H9 (cell line): ENCODE measurements around the gene TESK2. TPM values are rescaled to one million over a fixed set of nuclear protein-coding genes. Genes with fewer than 3 reads are reported as not detected.

ENCODE experiments used
- DNase-seq: peaks from one replicate; pipeline ENCODE4 v3.0.0-alpha.2; 2017
- H2AFZ ChIP-seq: one replicate; pipeline ENCODE4 v1.6.1; 2013; ENCODE audit warnings: mild to moderate bottlenecking, low read length, control low read depth, moderate library complexity
- H2AK5ac ChIP-seq: 2 replicates; pipeline ENCODE4 v1.6.1; 2013; ENCODE audit warnings: low read length, control low read depth, mixed read lengths; ENCODE audit not compliant: insufficient read length
- H2BK120ac ChIP-seq: one replicate; pipeline ENCODE4 v1.6.1; 2013; ENCODE audit warnings: low read depth, mild to moderate bottlenecking, low read length, control low read depth, inconsistent platforms; ENCODE audit not compliant: poor library complexity, severe bottlenecking
- H2BK12ac ChIP-seq: 2 replicates; pipeline ENCODE4 v1.6.1; 2013; ENCODE audit warnings: low read length, control low read depth, mixed read lengths, low read depth; ENCODE audit not compliant: insufficient read length
- H2BK15ac ChIP-seq: 2 replicates; pipeline ENCODE4 v1.6.1; 2013; ENCODE audit warnings: low read depth, low read length, control low read depth
- H2BK20ac ChIP-seq: one replicate; pipeline ENCODE4 v1.6.1; 2013; ENCODE audit warnings: low read depth, mild to moderate bottlenecking, low read length, control low read depth, inconsistent platforms; ENCODE audit not compliant: poor library complexity, severe bottlenecking
- H2BK5ac ChIP-seq: 2 replicates; pipeline ENCODE4 v1.6.1; 2013; ENCODE audit warnings: low read length, control low read depth, mixed read lengths; ENCODE audit not compliant: insufficient read length
- H3K14ac ChIP-seq: 2 replicates; pipeline ENCODE4 v1.6.1; 2013; ENCODE audit warnings: low read length, control low read depth; ENCODE audit not compliant: insufficient read depth
- H3K18ac ChIP-seq: 2 replicates; pipeline ENCODE4 v1.6.1; 2013; ENCODE audit warnings: low read depth, mild to moderate bottlenecking, mixed read lengths, low read length, control low read depth; ENCODE audit not compliant: insufficient read length
- H3K23ac ChIP-seq: 2 replicates; pipeline ENCODE4 v1.6.1; 2013; ENCODE audit warnings: low read length, control low read depth, mixed read lengths, low read depth; ENCODE audit not compliant: insufficient read length
- H3K23me2 ChIP-seq: 2 replicates; pipeline ENCODE4 v1.6.1; 2013; ENCODE audit warnings: low read depth, mild to moderate bottlenecking, mixed read lengths, low read length, control low read depth; ENCODE audit not compliant: insufficient read length, poor library complexity, severe bottlenecking
- H3K27ac ChIP-seq: 2 replicates; pipeline ENCODE4 v1.5.1; 2013; ENCODE audit warnings: low read length, control low read depth, mixed read lengths, low read depth; ENCODE audit not compliant: insufficient read length
- H3K27me3 ChIP-seq: 2 replicates; pipeline ENCODE4 v1.6.1; 2013; ENCODE audit warnings: low read length, control low read depth, inconsistent platforms; ENCODE audit not compliant: insufficient read depth
- H3K4ac ChIP-seq: 2 replicates; pipeline ENCODE4 v1.6.1; 2013; ENCODE audit warnings: low read depth, mild to moderate bottlenecking, control low read depth, inconsistent platforms, low read length, moderate library complexity
- H3K4me1 ChIP-seq: 2 replicates; pipeline ENCODE4 v1.6.1; 2013; ENCODE audit warnings: low read length, control low read depth, inconsistent platforms; ENCODE audit not compliant: insufficient read depth
- H3K4me2 ChIP-seq: 2 replicates; pipeline ENCODE4 v1.6.1; 2013; ENCODE audit warnings: low read length, control low read depth, mixed read lengths; ENCODE audit not compliant: insufficient read length, insufficient read depth
- H3K56ac ChIP-seq: 2 replicates; pipeline ENCODE4 v1.6.1; 2013; ENCODE audit warnings: low read depth, mild to moderate bottlenecking, mixed read lengths, low read length, control low read depth; ENCODE audit not compliant: insufficient read length
- H3K79me1 ChIP-seq: 2 replicates; pipeline ENCODE4 v1.6.1; 2013; ENCODE audit warnings: low read depth, mild to moderate bottlenecking, moderate library complexity, low read length, control low read depth, inconsistent platforms; ENCODE audit not compliant: insufficient read depth, poor library complexity, severe bottlenecking
- H3K79me2 ChIP-seq: 2 replicates; pipeline ENCODE4 v1.6.1; 2013; ENCODE audit warnings: low read length, control low read depth, inconsistent platforms; ENCODE audit not compliant: insufficient read depth
- H3K9ac ChIP-seq: 2 replicates; pipeline ENCODE4 v1.6.1; 2013; ENCODE audit warnings: low read length, control low read depth, mixed read lengths; ENCODE audit not compliant: insufficient read length; ENCODE audit errors: extremely low read depth
- H3K9me3 ChIP-seq: one replicate; pipeline ENCODE4 v1.6.1; 2013; ENCODE audit warnings: low read depth, low read length, inconsistent platforms; ENCODE audit not compliant: control insufficient read depth
- H3T11ph ChIP-seq: one replicate; pipeline ENCODE4 v1.6.1; 2013; ENCODE audit warnings: mild to moderate bottlenecking, low read length, control low read depth, inconsistent platforms
- H4K20me1 ChIP-seq: one replicate; pipeline ENCODE4 v1.6.1; 2013; ENCODE audit not compliant: control insufficient read depth, insufficient read length, insufficient read depth
- H4K5ac ChIP-seq: 2 replicates; pipeline ENCODE4 v1.6.1; 2013; ENCODE audit warnings: low read depth, mild to moderate bottlenecking, mixed read lengths, low read length, control low read depth; ENCODE audit not compliant: insufficient read length
- H4K8ac ChIP-seq: replicated peaks from 2 replicates; pipeline ENCODE4 v1.6.1; 2013; ENCODE audit warnings: low read length, control low read depth, mixed read lengths, low read depth; ENCODE audit not compliant: insufficient read length
- H4K91ac ChIP-seq: 2 replicates; pipeline ENCODE4 v1.6.1; 2013; ENCODE audit warnings: low read depth, mild to moderate bottlenecking, moderate library complexity, mixed read lengths, low read length, control low read depth; ENCODE audit not compliant: insufficient read length
- H3K27ac Mint-ChIP-seq, 3 experiments: 2 replicates in 2 of 3; 3 replicates in 1 of 3; pipeline ENCODE4 v1.8.0; 2020 to 2021; ENCODE audit warnings: mixed read lengths in 3 of 3, mild to moderate bottlenecking in 1 of 3, moderate library complexity in 1 of 3
- H3K27me3 Mint-ChIP-seq: 2 replicates; pipeline ENCODE4 v1.8.0; 2021; ENCODE audit warnings: low read depth, mild to moderate bottlenecking, moderate library complexity, mixed read lengths
- H3K36me3 Mint-ChIP-seq, 3 experiments: 2 replicates in 2 of 3; 3 replicates in 1 of 3; pipeline ENCODE4 v1.8.0; 2020 to 2021; ENCODE audit warnings: low read depth in 3 of 3, mixed read lengths in 3 of 3; ENCODE audit not compliant: insufficient read depth in 1 of 3
- H3K4me1 Mint-ChIP-seq, 2 experiments: 2 replicates each; pipeline ENCODE4 v1.8.0; 2020; ENCODE audit warnings: mixed read lengths in 2 of 2
- H3K4me3 Mint-ChIP-seq, 2 experiments: 2 replicates in 1 of 2; 3 replicates in 1 of 2; pipeline ENCODE4 v1.8.0; 2020 to 2021; ENCODE audit warnings: mild to moderate bottlenecking in 2 of 2, mixed read lengths in 2 of 2, moderate library complexity in 1 of 2
- H3K9me3 Mint-ChIP-seq, 2 experiments: 2 replicates in 1 of 2; 3 replicates in 1 of 2; pipeline ENCODE4 v1.8.0; 2020; ENCODE audit warnings: mild to moderate bottlenecking in 2 of 2, mixed read lengths in 2 of 2, moderate library complexity in 1 of 2
- total RNA-seq: library from RNA; stranded (reverse); gene quantifications from 2 replicates; pipeline ENCODE4 v1.2.1, GENCODE V29; 2021
- TF ChIP-seq, protein P1 (sequence below): fragments of 200-600 bp; sonication (generic); conservative IDR thresholded peaks from 3 replicates; pipeline ENCODE4 v1.8.0; 2021; ENCODE audit warnings: antibody characterized with exemption, mild to moderate bottlenecking

Gene TESK2
- total RNA-seq, 1 experiment from 2014 or later = 7.2 TPM

DNA sequence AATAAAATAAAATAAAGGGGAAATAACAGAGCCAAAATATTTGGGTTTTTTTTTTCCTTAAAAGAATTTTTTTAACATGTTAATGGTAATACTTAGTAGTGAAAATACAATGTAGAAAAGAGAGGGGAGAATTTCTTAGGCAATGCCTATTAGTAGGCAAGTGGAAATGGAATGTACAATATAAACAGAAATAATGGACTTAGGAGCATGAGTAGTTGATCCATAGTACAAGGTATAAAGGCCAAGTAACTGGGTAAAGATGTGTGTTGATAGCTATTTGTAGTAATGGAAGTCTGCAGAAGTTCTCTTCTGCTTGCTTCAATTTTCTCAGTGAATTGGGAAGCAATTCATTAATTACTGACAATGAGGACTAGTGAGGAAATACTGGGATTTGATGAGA lies 34.4 kb downstream of the TESK2 start:
- Histone ChIP-seq H3K27ac (no peak overlapping the region), H4K91ac (no peak overlapping the region), H3K23ac (no peak overlapping the region), H2BK12ac (no peak overlapping the region), H3K9me3 (no peaks in the 10 kb centered on the region), H3K79me2 (no peaks in the 10 kb centered on the region), H2AFZ (no peak overlapping the region), H3K4me1 (no peaks in the 10 kb centered on the region; the same call in 1 of the 2 replicates), H3K4me2 (no peak overlapping the region), H4K20me1 (no peaks in the 10 kb centered on the region), H3K9ac (no peak overlapping the region), H2BK5ac (no peak overlapping the region), H2BK20ac (no peak overlapping the region), H4K5ac (no peak overlapping the region), H2BK15ac (no peak overlapping the region), H3K4ac (no peak overlapping the region), H3K56ac (no peak overlapping the region), H3K18ac (no peak overlapping the region), H3T11ph (no peak overlapping the region), H3K79me1 (no peaks in the 10 kb centered on the region), H3K23me2 (no peaks in the 10 kb centered on the region), H3K27me3 (no peaks in the 10 kb centered on the region), H4K8ac (no peak overlapping the region), H2AK5ac (no peak overlapping the region), H3K14ac (no peak overlapping the region), H2BK120ac (no peak overlapping the region)
- Mint-ChIP-seq H3K27ac (no peak overlapping the region), H3K36me3 (no peaks in the 10 kb centered on the region; a peak in 1 of 7 replicates), H3K4me3 (no peak overlapping the region), H3K27me3 (no peaks in the 10 kb centered on the region; the same call in none of the 2 replicates), H3K9me3 (no peaks in the 10 kb centered on the region), H3K4me1 (peaks cover 19 to 26% of the 10 kb centered on the region in 2 experiments)
- no peak for DNase-seq
- TF ChIP-seq, protein P1, sequence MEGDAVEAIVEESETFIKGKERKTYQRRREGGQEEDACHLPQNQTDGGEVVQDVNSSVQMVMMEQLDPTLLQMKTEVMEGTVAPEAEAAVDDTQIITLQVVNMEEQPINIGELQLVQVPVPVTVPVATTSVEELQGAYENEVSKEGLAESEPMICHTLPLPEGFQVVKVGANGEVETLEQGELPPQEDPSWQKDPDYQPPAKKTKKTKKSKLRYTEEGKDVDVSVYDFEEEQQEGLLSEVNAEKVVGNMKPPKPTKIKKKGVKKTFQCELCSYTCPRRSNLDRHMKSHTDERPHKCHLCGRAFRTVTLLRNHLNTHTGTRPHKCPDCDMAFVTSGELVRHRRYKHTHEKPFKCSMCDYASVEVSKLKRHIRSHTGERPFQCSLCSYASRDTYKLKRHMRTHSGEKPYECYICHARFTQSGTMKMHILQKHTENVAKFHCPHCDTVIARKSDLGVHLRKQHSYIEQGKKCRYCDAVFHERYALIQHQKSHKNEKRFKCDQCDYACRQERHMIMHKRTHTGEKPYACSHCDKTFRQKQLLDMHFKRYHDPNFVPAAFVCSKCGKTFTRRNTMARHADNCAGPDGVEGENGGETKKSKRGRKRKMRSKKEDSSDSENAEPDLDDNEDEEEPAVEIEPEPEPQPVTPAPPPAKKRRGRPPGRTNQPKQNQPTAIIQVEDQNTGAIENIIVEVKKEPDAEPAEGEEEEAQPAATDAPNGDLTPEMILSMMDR = no peak
